SH-SY5Y (cell line): ENCODE data around the gene DRD2.
A peak's percentile ranks its signal among the peaks of the same experiment; 100 is the strongest.

ENCODE experiments used
- GATA2 ChIP-seq: IDR thresholded peaks from 2 replicates; pipeline ENCODE4 v1.6.1; 2011; ENCODE audit warnings: mild to moderate bottlenecking, low read depth, low read length
- GATA3 ChIP-seq: IDR thresholded peaks from 2 replicates; pipeline ENCODE4 v1.6.1; 2011; ENCODE audit warnings: low read depth, mild to moderate bottlenecking, low read length, moderate library complexity

DRD2 gene

GRCh38 chr11:113387605-113388211 lies 87.5 kb downstream of the DRD2 start, which contains the start of gene ANKK1:
ANKK1 (plus strand) TSS chr11:113387779; CDS start chr11:113387885, 106 bp downstream.
- TF ChIP-seq GATA3 (no peak), GATA2 (no peak)

DNA sequence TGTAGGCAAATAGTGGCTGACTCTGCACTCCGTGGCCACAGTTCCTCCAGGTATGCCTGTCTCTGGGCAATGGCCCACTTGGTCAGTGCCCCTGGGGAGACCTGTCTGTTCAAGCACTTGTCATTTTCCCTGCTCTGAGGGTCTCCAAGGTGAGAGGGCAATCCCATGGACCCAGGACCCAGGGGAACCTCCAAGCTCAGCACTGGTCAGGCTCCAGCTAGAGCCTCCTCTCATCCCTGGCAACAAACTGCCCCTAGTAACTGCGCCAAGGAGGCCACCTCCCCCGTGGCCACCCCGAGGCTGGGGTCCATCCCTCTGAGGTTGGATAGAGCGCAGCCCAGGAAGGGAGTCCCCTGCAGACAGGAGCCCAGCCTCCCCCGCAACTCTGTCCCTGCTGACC lies 88.3 kb downstream of the DRD2 start:
- TF ChIP-seq GATA2, result no peak
- TF ChIP-seq GATA3, result no peak

GRCh38 chr11:113385749-113386148 lies 89.4 kb downstream of the DRD2 start:
- TF ChIP-seq GATA2, result no peak
- no peak for TF ChIP-seq GATA3

DNA sequence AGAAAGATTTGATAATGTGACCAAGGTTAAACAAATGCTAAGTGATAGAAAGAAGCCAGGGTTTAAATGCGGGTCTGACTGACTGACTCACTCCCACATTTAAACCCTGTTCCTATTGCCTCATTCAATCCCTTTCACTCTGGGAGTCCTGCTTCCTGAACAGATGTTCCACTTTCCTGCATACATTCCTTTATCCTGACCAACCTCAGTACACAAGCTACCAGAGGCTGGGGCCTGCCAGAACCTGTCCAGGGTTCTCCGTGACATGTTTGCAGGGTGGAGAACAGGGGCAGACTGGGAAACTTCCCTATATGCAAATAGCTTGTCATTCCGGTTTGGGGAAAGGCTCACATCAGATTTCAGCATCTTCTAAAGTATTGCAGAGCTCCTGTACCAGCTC lies 90.6 kb downstream of the DRD2 start:
- TF ChIP-seq GATA2, result no peak
- TF ChIP-seq GATA3, result no peak

- TF ChIP-seq GATA3 (no peak), GATA2 (no peak)
Observed at GRCh38 chr11:113382121-113382520, 93.1 kb downstream of the DRD2 start.

DNA sequence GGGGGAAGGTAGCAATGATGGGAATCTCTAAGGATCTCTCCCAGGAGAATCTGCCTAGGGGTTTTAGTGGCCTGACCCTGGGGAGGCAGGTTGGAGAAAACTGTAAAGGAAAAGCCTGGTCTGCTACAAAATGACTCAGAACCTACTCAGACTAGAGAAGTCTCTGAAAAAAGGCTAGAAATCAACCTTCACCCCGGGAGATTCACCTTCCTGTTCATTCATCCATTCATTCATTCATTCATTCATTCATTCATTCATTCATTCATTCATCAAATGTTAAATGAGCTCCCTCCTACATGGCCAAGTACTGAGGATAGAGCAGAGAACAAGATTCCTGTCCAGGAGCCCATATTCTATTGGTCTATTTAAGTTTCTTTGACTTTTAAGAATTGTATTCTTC lies 96.5 kb downstream of the DRD2 start:
- TF ChIP-seq GATA3 (no peak), GATA2 (no peak)

- TF ChIP-seq GATA2, result no peak
- TF ChIP-seq GATA3, result no peak
Observed at GRCh38 chr11:113377681-113378412, 97.4 kb downstream of the DRD2 start.

DNA sequence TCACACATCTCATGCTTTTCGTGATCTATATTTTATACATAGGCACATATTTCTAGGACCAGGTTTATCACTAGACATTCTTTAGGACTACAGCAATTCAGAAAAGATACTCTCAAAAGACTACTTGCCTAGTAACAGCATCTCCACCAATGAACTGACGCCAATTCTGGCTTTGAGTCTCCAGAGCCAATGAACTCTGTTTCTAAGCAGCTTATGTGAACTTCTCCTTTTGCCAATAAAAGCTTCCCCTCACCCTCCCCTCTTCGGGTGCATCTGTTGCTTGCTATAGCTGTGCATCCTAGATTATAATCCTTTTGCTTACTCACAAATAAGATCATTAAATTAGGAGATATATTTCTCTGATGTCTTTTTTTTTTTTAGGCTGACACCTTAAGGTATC lies 99.0 kb downstream of the DRD2 start:
- TF ChIP-seq GATA3 (no peak), GATA2 (no peak)

DNA sequence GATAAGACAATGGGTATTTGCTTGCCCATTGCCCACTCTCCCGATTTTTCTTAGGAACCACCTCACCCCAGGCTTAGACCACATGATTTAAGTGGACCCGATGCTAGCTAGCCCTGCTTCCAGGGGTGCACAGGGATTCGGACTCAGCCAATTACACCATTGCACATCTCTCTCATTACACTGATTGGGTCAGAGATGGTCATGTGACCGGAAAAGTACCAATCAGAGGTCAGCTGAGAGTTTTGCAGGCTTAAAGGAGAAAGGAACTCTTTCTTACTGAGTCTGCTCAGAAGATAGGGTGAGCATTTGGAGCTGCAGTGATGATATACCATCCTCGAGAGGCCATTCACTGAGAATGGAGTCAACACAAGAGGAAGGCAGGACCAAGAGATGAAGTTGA lies 99.8 kb downstream of the DRD2 start:
- TF ChIP-seq GATA3, result no peak
- no peak for TF ChIP-seq GATA2

- no peak for TF ChIP-seq GATA3
- no peak for TF ChIP-seq GATA2
Observed at GRCh38 chr11:113373981-113374560, 101.1 kb downstream of the DRD2 start.

DNA sequence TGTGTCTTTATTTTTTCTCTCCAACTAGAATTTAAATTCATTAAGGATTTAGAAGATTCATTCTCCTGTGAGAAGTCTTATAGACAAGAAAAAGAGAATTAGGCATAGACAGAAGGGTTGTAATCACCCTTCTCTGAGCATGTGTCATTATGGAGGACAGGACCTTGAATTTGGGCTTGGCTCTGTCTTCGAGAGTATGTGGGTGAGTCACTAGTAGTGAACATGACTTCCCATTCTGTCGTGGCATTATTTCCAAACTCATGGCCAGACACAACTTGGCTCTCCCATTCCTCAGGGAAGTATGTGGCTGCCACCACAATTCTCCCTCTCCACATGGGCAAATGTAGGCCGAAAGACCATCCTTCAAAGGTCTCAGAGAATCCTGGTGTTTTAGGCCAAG lies 101.9 kb downstream of the DRD2 start:
- TF ChIP-seq GATA3 (no peak), GATA2 (no peak)

GRCh38 chr11:113372309-113372708 lies 102.9 kb downstream of the DRD2 start:
- TF ChIP-seq GATA2, result no peak
- no peak for TF ChIP-seq GATA3

GRCh38 chr11:113370634-113371033 lies 104.6 kb downstream of the DRD2 start:
- TF ChIP-seq GATA3 (no peak), GATA2 (peak; percentile 76)

- TF ChIP-seq GATA3 (no peak), GATA2 (no peak)
Observed at GRCh38 chr11:113369411-113369810, 105.8 kb downstream of the DRD2 start.

DNA sequence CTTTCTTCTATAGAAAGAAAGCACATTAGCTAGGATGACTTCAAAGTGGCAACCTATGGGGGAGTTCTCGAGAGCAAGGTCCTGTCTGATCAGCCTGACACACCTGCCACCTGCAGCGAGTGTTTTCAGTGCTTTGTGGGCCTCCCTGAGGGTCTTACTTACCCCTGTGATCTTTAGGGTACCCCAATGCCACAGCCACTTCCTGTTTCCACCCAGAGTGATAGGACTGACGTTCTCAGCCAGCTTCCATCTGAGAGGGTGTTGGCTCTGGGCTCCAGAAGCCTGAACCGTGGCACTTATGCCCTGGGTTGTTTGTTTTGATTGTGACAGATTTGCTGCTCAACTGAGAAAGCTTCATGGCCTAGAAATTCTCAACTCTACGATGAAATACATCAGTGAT lies 109.3 kb downstream of the DRD2 start:
- TF ChIP-seq GATA3 (no peak), GATA2 (no peak)
